ENCODE results near the gene ETV6.

The ETV6 gene

DNA sequence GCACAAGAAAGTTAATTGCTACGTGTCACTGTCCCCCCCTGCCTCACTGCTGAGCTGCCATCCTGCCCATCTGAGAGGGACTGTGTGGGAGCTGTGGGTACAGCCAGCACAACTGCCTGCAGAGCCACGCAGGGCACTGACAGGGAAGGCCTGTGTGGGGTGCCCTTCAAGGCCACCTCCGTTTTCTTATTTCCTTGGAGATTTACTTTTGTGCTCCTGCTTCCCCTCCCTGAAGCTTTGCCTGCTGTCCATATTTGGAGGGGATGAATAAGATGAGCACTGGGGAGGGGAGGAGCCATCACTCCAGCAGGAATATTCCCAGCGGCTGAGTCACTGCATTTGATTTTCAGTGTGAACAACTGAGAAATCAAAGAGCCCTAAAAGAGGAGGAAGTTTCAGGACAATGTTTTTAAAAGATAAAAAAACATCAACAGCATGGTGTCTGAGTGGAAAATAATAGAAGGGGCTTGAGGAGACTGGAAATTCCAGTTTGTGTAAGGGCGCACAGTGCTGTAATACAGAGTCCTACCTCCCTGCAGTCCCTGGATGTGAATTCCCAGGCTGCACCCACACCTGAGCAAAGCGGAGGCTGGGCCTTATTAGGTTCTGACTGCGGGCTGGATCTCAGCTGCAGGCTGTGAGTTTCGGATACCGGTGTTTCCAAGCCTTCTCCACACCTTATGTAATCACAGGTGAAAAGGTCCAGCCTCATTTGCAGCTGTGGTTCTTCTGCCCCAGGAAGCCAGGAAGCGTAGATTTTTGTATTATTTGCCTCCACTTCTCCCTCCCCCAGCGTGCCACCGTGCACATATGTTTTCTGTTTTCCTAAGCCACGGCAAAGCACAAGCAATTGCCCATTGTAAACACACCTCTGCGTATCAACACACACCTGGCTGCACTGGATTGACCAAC, 228.7 kb downstream of the ETV6 start:
- TF ChIP-seq CTCF (IDR thresholded peaks at IDR 0.05), result no peak
- no peak for TF ChIP-seq ZFX (IDR thresholded peaks at IDR 0.05; ENCODE audit: borderline replicate concordance)
- peak overlapping the region; percentile 57 for H3K27ac ChIP-seq

- H3K27ac ChIP-seq, result no peak overlapping the region
- TF ChIP-seq CTCF (IDR thresholded peaks at IDR 0.05) (no peak), ZFX (IDR thresholded peaks at IDR 0.05; ENCODE audit: borderline replicate concordance) (no peak)
These were observed 229.8 kb downstream of the ETV6 start for GRCh38 chr12:11879306-11879705.

- H3K27ac ChIP-seq, result no peak overlapping the region
- no peak for TF ChIP-seq CTCF (IDR thresholded peaks at IDR 0.05)
- TF ChIP-seq ZFX (IDR thresholded peaks at IDR 0.05; ENCODE audit: borderline replicate concordance), result no peak
These were observed 230.9 kb downstream of the ETV6 start for GRCh38 chr12:11880381-11880780.

DNA sequence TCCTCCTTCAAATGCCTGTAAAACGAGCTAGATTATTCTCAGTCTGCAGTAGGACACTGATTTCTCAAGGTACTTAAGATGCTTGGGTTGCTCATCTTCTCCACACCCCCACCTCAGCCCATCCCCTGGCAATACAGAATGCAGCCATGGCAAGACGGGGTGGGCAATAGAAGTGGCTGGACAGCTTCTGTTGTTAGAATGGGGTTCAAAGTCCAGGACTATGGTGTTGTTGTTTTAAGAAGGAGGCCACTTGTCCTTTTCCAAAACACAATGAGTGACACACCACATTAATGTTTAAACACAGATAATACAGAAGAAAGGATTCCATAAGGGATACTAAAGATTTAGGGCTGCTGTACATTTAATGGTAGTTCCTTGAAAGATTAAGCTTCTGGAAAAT, 232.4 kb downstream of the ETV6 start:
- H3K27ac ChIP-seq, result no peak overlapping the region
- TF ChIP-seq CTCF (IDR thresholded peaks at IDR 0.05) (no peak), ZFX (IDR thresholded peaks at IDR 0.05; ENCODE audit: borderline replicate concordance) (no peak)

GRCh38 chr12:11882301-11883019, 233.0 kb downstream of the ETV6 start:
- TF ChIP-seq CTCF (IDR thresholded peaks at IDR 0.05) (no peak), ZFX (IDR thresholded peaks at IDR 0.05; ENCODE audit: borderline replicate concordance) (no peak)
- no peak overlapping the region for H3K27ac ChIP-seq

DNA sequence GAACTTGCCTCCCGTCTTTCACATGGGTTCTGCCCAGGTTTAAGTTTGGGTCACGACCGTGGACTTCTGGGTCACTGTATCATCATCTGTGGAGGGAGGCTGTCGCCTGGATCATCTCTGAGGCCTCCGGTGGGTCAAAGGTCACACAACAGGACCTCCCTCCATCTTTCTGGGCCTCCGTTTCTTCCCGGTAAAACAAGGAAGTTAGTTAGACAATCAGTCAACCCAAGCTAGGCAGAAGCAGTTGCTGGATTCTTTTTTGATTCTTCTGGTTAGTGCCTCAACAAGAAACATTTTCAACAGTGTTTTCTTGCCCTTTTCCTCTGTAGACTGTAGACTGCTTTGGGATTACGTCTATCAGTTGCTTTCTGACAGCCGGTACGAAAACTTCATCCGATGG, 234.6 kb downstream of the ETV6 start:
- H3K27ac ChIP-seq, result peak overlapping the region; percentile 86

More for the DNA sequence above, 234.6 kb downstream of the ETV6 start:
- TF ChIP-seq ZFX (IDR thresholded peaks at IDR 0.05; ENCODE audit: borderline replicate concordance) (no peak), CTCF (IDR thresholded peaks at IDR 0.05) (no peak)
